DOHH2 (cell line): ENCODE measurements around the gene PCLO.

Experiments used
- CTCF ChIP-seq: fragments of 200-600 bp; sonication (generic); IDR thresholded peaks from one replicate; pipeline ENCODE4 v1.5.1; 2014; ENCODE audit warnings: antibody characterized with exemption, mild to moderate bottlenecking, low read depth, low read length; ENCODE audit not compliant: poor library complexity, severe bottlenecking
- EZH2phosphoT487 ChIP-seq: fragments of 200-600 bp; sonication (generic); IDR thresholded peaks from 2 replicates; pipeline ENCODE4 v1.6.1; 2017; ENCODE audit warnings: borderline replicate concordance, mild to moderate bottlenecking, antibody characterized with exemption, low read length, moderate library complexity, mixed read lengths

DNA sequence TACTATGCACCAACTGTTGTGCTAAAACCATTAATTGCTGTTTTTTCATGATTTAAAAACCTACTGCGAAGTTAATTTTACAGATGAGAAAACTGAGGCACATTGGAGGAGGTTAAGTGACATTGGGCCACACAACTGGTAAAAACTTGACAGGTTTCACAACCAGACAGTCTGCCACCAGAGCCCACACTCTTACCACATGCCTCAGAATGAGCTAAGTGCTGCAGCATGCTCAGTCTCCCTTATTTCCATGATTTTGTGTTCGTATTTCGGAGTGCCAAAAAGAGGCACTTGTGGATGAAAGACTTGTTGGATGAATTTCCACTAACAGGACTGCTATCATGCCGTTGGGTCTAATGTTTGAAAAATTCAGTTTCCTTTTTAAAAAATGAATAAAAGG, 77.4 kb downstream of the PCLO start:
- TF ChIP-seq CTCF, result no peak
- TF ChIP-seq EZH2phosphoT487, result no peak
